PC-3 (cell line): ENCODE results near the gene NTN1.

Source experiments
- EZH2phosphoT487 ChIP-seq: fragments of 300-600 bp; sonication (generic); IDR thresholded peaks from 2 replicates; pipeline ENCODE4 v1.6.1; 2018; ENCODE audit warnings: mild to moderate bottlenecking, antibody characterized with exemption, low read length, borderline replicate concordance
- TF ChIP-seq, protein P1 (sequence below): fragments of 300-600 bp; sonication (generic); conservative IDR thresholded peaks from 2 replicates; pipeline ENCODE4 v1.5.1; 2017; ENCODE audit warnings: antibody characterized with exemption, low read depth, mild to moderate bottlenecking, low read length

DNA sequence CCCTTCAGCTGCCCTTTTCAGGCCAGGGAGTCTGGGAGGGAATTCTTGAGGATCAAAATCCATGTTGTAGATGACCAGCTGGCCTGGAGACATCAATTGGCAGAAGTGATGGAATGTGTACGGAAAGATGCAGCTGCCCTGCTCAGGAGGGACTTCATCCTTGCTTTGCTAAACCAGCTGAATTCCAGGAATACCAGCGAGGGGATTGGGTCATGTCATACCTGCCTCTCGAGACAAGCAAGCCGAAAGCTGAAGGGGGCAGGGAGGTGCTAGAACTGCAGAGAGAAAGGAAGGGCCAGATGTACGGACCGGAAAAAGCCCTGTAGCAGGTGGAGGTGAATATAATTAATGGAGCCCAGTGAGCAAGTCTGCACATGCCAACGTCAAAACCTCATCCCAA is 25.6 kb upstream of the NTN1 start:
- TF ChIP-seq, protein P1, sequence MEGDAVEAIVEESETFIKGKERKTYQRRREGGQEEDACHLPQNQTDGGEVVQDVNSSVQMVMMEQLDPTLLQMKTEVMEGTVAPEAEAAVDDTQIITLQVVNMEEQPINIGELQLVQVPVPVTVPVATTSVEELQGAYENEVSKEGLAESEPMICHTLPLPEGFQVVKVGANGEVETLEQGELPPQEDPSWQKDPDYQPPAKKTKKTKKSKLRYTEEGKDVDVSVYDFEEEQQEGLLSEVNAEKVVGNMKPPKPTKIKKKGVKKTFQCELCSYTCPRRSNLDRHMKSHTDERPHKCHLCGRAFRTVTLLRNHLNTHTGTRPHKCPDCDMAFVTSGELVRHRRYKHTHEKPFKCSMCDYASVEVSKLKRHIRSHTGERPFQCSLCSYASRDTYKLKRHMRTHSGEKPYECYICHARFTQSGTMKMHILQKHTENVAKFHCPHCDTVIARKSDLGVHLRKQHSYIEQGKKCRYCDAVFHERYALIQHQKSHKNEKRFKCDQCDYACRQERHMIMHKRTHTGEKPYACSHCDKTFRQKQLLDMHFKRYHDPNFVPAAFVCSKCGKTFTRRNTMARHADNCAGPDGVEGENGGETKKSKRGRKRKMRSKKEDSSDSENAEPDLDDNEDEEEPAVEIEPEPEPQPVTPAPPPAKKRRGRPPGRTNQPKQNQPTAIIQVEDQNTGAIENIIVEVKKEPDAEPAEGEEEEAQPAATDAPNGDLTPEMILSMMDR: no peak
- no peak for TF ChIP-seq EZH2phosphoT487
